ENCODE measurements around the gene ZNF865.

The ZNF865 gene

DNA sequence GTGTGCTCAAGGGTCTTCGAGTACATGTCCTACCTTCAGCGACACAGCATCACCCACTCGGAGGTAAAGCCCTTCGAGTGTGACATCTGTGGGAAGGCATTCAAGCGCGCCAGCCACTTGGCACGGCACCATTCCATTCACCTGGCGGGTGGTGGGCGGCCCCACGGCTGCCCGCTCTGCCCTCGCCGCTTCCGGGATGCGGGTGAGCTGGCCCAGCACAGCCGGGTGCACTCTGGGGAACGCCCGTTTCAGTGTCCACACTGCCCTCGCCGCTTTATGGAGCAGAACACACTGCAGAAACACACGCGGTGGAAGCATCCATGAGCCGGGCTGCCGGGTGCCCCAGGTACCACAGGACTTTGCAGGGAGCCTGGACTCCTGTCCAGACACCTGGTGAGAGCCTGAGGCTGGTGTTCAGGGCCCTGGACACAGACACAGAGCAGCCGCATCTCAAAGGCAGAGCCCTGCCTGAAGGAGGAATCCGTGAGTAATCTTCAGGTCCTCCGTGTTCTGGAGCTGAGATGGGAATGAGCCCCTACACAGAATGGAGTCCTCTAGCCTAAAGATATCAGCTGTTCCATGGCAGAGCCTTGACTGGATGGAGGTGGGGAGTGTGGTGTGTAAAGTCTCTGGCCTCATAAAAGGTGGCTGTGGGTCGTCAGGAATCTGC, 39.5 kb downstream of the ZNF865 start:
- DNase-seq (ENCODE audit: low read depth in 3 of 3): no peak

- no peak for DNase-seq (ENCODE audit: low read depth in 3 of 3)
These were observed 40.0 kb downstream of the ZNF865 start for GRCh38 chr19:55645512-55645881.

DNA sequence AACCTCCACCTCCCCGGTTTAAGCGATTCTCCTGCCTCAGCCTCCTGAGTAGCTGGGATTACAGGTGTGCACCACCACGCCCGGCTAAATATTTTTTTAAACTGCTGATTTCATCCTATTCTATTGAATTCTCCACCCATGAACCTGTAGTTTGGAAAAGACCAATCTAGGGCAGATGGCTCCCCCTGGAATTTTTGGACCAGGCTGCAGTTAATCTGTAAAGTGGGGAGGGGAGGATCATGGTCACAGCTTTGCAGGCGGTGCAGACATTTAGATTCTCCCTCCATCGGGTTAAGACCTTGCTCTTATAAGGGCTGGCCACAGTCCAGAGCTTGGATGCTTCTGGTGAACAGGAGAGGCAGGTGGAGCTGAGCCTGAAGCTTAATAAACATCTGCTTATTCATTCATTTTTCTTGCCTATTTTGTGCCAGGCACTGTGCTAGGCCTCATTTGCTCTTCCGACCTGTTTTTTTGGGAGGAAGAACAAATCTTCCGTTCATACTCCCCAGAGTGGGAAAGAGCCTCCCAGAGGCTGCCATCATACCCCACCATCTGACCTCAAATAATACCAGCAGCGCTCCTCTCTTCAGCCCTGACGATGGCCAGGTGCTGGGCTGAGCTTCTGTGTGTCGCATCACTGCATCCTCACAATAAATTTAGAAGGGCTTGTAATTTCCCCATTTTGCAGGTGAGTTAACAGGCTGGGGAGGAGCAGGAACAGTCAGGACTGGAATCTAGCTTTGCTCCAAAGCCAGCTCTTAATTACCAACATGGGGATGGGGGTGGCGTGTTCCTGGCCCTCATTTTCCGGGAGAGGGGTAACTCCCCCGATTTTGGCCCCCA, 41.7 kb downstream of the ZNF865 start:
- no peak for DNase-seq (ENCODE audit: low read depth in 3 of 3)

DNA sequence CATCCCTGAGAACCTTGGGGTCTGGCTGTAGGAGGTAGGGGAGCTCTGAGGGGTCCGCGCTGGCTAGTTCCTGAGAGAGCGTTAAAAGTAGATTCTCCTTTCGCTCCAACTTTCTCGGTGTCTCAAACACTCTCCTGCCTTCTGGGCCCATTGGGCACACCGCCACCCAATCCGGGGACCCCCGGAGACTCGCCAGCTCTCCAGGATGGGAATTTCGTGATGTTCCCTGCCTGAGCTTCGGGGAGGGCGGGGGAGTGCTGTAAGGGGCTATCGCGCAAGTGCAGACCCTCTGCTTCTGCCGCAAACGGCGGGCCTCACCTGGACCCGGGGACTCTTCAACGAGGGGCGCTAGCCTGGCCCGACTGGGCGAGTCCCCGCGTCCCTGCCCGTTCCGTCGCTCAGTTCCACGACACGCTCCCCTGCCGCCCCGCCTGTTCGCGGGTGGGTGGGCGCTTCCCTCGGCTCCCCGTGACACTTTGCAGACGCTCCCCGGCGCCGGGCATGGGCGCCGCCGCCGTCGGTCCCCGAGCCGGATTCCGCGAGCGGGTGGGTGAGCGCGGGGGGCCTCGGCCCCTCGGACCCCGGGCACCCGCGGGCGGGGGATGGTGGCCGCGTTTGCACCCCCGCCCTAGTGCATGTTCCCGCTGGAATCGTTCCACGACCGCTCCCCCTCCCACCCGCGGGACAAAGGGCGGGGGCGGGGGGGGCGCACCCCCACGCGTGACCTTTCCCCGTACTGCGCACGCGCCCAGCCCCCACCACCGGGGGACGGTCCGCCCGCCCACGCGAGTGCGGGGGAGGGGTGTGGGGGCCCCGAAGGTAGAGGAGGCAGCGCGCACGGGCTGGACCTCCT, 42.5 kb downstream of the ZNF865 start, which contains the start of gene CCDC106:
Gene CCDC106 (plus strand): TSS at position 481 of the 853 bp plus-strand sequence. CDS start 835 bp downstream, outside the sequence.
- DNase-seq (ENCODE audit: low read depth in 3 of 3): no peak

GRCh38 chr19:55648585-55649267, 43.3 kb downstream of the ZNF865 start:
- DNase-seq (ENCODE audit: low read depth in 3 of 3): no peak

- DNase-seq (ENCODE audit: low read depth in 3 of 3): no peak
These were observed 44.0 kb downstream of the ZNF865 start for GRCh38 chr19:55649268-55650125.

DNA sequence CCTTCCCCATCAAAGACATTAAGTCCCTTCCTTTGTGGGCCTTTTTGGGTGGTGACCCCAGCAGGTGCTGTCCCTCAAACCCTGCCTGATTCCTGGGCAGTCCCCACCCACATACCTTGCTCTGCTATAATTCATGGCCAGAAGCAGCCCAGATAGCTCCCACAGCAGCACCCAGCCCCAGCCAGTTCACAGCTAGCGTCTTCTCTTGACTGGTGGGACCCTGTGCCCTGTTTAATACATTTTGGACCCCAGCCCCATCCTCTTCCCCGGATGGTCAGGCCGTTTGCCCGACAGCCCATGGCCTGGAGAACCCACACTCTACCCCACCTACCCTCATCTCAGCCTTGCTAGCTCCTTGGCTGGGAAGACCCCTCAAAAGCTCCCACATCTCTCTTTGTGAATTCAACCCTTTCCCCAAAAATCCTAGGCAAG, 44.7 kb downstream of the ZNF865 start:
- no peak for DNase-seq (ENCODE audit: low read depth in 3 of 3)

DNA sequence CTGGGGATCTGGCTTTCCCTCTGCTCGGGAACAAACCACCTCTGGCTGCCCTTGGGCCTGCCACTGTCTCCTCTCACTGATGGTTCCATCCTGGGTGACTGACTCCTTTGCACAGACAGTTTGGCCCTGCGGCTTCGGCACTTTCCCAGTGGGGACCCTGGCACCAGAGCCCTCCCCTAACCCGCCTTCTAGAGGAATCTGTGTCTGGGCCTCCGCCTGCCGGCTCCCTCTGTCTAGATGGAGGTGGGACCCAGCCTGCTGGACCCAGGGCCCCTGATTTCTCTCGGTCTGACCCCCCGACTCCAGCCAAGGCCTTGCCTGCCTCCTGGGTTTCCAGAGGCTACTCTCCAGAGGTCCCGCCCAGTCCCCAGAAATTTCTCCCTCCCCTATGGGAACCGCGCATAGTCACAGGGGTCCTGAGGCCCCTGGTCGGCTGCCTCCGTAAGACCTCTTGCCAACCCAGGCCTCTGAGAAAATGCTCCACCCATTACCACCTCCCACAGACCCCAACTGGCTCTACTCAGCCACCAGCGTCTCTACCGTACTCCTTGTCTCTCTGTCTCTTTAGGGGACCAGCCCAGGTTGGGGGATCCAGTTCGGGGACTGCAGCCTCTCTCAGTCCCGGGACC, 45.3 kb downstream of the ZNF865 start:
- no peak for DNase-seq (ENCODE audit: low read depth in 3 of 3)

DNA sequence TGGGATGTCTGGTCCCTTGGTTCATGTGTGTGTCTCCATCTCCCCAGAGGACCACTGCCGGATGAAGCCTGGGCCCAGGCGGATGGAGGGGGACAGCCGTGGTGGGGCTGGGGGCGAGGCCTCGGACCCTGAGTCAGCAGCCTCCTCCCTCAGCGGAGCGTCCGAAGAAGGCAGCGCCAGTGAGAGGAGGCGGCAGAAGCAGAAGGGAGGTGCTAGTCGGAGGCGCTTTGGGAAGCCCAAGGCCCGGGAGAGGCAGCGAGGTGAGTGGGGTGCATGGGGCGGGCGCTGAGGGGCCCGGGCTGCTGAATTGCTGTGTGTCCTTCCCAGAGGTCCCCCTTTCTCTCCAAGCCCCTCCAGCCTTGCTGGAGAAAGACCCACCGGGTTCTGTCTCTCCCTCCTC, 45.8 kb downstream of the ZNF865 start:
- DNase-seq (ENCODE audit: low read depth in 3 of 3): no peak

- DNase-seq (ENCODE audit: low read depth in 3 of 3): no peak
These were observed 47.1 kb downstream of the ZNF865 start for GRCh38 chr19:55652311-55653128.

- peak; percentile 91 to 95 (median 93) for DNase-seq (ENCODE audit: low read depth in 3 of 3)
These were observed 48.3 kb downstream of the ZNF865 start for GRCh38 chr19:55653651-55654322.

- peak; percentile 94 to 99 (median 99) for DNase-seq (ENCODE audit: low read depth in 3 of 3)
These were observed 48.9 kb downstream of the ZNF865 start for GRCh38 chr19:55654323-55654867.

DNA sequence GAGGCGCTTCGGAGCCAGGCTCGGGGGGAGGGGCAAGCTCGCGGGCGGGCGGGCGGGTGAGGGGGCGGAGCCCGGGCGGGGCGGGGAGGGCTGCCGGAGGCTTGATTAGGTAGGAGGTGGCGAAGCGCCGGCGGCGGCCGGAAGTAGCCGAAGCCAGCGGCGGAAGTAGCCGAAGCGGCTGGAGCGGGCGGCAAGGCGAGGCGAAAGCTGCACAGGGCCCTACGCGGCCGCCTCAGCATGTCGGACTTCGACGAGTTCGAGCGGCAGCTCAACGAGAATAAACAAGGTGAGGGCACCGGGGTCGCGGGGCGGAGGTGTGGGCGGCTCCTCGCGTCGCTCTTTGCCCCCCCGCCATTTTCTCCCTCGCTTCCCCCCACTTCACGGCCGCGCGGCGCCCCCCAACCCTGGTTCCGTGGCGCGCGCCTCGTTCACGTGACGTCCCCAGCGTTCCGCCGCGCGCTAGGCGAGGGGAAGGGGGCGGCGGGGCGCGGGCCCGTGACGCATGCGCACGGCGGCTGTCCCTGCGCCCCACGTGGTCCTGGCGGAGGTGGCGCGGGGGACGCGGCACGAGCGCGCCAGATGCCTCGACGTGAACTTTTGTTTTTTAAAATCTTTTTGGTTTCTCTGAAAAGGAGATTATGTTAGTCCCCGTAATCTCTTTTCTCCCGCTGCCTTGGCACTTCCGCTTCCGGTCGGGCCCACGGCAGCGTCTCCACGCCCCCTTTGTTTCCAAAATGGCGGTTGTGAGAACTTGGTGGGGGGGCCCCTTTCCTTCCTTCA, 49.6 kb downstream of the ZNF865 start, which contains the start of gene U2AF2:
Gene U2AF2 (plus strand): TSS at position 168 of the 780 bp plus-strand sequence. CDS start 70 bp downstream, at position 238.
- peak; percentile 93 to 96 (median 94) for DNase-seq (ENCODE audit: low read depth in 3 of 3)

- no peak for DNase-seq (ENCODE audit: low read depth in 3 of 3)
These were observed 50.2 kb downstream of the ZNF865 start for GRCh38 chr19:55655648-55656040.

DNA sequence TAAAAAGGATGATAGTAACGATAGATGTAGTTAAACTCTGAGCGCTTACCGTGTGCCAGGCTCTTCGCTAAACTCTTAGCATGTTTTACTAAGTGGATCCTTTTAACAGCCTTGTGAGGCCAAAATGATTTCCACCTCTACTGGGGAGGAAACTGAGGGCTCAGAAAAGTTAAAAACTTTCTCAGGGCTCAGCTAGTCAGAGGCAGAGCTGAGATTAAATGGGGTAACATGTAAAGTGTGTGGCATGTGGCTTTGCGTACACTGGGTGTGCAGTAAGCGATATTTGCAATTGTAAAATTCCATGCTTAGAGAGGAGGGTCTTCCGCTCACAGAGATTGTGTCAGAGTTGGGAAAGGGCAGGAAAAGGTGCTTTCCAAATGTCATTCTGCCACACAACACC, 51.1 kb downstream of the ZNF865 start:
- no peak for DNase-seq (ENCODE audit: low read depth in 3 of 3)

DNA sequence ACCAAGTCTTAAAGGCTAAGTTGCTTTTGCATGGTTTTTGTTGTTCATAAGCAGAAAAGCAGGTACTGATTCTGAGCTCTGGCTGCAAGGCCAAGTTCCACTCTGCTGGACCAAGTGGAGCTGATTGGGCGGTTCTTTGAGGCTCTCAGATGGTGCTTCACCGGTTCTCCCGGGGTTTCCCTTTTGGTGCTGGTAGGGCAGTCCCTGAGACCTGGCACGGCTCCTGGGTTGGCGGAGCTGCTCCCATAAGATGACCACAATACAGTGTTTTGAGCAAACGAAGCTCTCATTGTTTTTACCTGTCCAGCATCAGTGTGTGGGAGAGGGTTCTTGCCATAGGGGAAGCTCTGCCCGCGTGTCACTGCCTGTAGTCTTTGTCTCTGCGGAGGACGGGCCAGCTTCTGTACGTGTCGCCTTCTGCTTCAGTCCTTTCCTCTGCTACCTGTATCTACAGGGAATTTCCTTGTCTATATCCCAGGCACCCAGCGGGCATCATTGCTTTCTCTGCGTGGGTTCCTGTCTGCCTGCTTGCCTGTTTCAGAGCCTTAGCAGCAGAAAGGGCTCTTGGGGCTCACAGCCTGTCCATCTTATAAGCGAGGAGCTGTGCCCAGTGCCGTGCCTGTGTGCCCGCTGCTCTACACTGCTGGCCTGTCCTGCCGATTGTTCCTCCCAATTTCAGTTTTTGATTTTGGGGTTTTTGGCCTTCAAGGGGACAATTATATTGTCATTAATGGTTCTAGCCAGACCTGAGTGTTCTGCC, 51.7 kb downstream of the ZNF865 start:
- no peak for DNase-seq (ENCODE audit: low read depth in 3 of 3)

All from stimulated activated CD4-positive, alpha-beta T cell treated with anti-CD3 and anti-CD28 coated beads, TNF-alpha, amount 100 ng/mL, for 48 hours (primary cell).